Transverse colon (tissue), 4 donors: ENCODE data around the gene PAGR1. TPM values are rescaled to one million over a fixed set of nuclear protein-coding genes. Genes with fewer than 3 reads are reported as not detected.

ENCODE experiments used
- DNase-seq: peaks from one replicate; pipeline ENCODE4 v3.0.0-alpha.2; 2019
- H3K27ac ChIP-seq, 4 donors: fragments of 200-600 bp; sonication (generic); 2 replicates each; pipeline ENCODE4 v1.5.1; 2016 to 2018; ENCODE audit warnings: inconsistent platforms in 4 of 4
- H3K27me3 ChIP-seq: fragments of 200-600 bp; sonication (generic); 2 replicates; pipeline ENCODE4 v1.5.1; 2017; ENCODE audit warnings: inconsistent platforms
- H3K36me3 ChIP-seq, 4 donors: fragments of 200-600 bp; sonication (generic); 2 replicates each; pipeline ENCODE4 v1.5.1; 2017 to 2019; ENCODE audit warnings: inconsistent platforms in 4 of 4
- H3K4me1 ChIP-seq, 4 donors: fragments of 200-600 bp; sonication (generic); 2 replicates each; pipeline ENCODE4 v1.5.1; 2017 to 2020; ENCODE audit warnings: inconsistent platforms in 4 of 4
- H3K4me3 ChIP-seq, 4 donors: fragments of 200-600 bp; sonication (generic); 1 replicate in 1 of 4; 2 replicates in 3 of 4; pipeline versions ENCODE4 v1.5.1 to v1.6.1; 2017 to 2019; ENCODE audit warnings: inconsistent platforms in 4 of 4
- H3K9me3 ChIP-seq, 2 donors: fragments of 200-600 bp; sonication (generic); 2 replicates each; pipeline ENCODE4 v1.5.1; 2017 to 2019; ENCODE audit warnings: inconsistent platforms in 2 of 2
- CTCF ChIP-seq, 5 experiments: fragments of 200-600 bp in 3 of 5; fragments of 450-650 bp in 2 of 5; sonication (generic) in 3 of 5; IDR thresholded peaks; 1 replicate in 2 of 5; 2 replicates in 3 of 5; pipeline ENCODE4 v1.5.1; 2016 to 2017; ENCODE audit warnings: antibody characterized with exemption in 5 of 5, inconsistent platforms in 3 of 5, mild to moderate bottlenecking in 2 of 5, moderate library complexity in 1 of 5
- EP300 ChIP-seq: sonication (generic); formaldehyde crosslinking; IDR thresholded peaks from one replicate; pipeline ENCODE4 v1.6.1; 2017; ENCODE audit warnings: antibody characterized with exemption, low read depth
- POLR2A ChIP-seq: fragments of 450-650 bp; IDR thresholded peaks from one replicate; pipeline ENCODE4 v1.6.1; 2016; ENCODE audit warnings: antibody characterized with exemption, mild to moderate bottlenecking, moderate library complexity
- POLR2AphosphoS5 ChIP-seq, 3 donors: sonication (generic); formaldehyde crosslinking; IDR thresholded peaks; one replicate each; pipeline ENCODE4 v1.6.1; 2016; ENCODE audit warnings: antibody characterized with exemption in 3 of 3
- WGBS, 2 donors: methylation state at CpG; one replicate each; pipeline ENCODE4 v1.1.5; 2018; ENCODE audit warnings: low coverage in 1 of 2; 5-methylcytosine and 5-hydroxymethylcytosine counted together
- in situ Hi-C, 4 donors: fragments of 200-750 bp; cut with MboI; loops; one replicate each; pipeline versions ENCODE4 v1.15.0 to v1.15.1; 2017; ENCODE audit warnings: low sequenced_read_pairs in 3 of 4, low pct_ligation_motif_present in 1 of 4, low pct_unique_long_range_greater_than_20kb in 1 of 4
- intact Hi-C: fragments of 100-400 bp; cut with DNase I; formaldehyde crosslinking; loops from one replicate; pipeline ENCODE4 v1.15.1; 2023; ENCODE audit warnings: low total_unique reads
- total RNA-seq, 4 donors: library from RNA; depleted of rRNA; stranded (reverse); fragments of >200 nt; gene quantifications; one replicate each; pipeline ENCODE4 v1.1.0, GENCODE V29; 2016

Gene PAGR1
- total RNA-seq, 4 donors from 2014 or later, result 28.8 to 47.5 (median 32.3) TPM

- in situ Hi-C loops, result loop anchor here in 1 of 4 donors (10.0 kb wide), 1 partner anchor 148 kb away; no protein-coding TSS in a partner anchor
- H3K36me3 ChIP-seq, result peaks cover 0 to 85% (median 38%) of the 10 kb centered on the region in 4 donors
- intact Hi-C loops, result no loop called here
Measured at GRCh38 chr16:29842732-29843346, 26.9 kb downstream of the PAGR1 start.

GRCh38 chr16:29843931-29844330 lies 28.0 kb downstream of the PAGR1 start:
- in situ Hi-C loops, result loop anchor here in 1 of 4 donors (10.0 kb wide), 1 partner anchor 149 kb away; no protein-coding TSS in a partner anchor
- intact Hi-C loops, result no loop called here
- Histone ChIP-seq H3K27ac (no peak overlapping the region), H3K4me1 (no peaks in the 10 kb centered on the region), H3K36me3 (peaks cover 0 to 76% (median 32%) of the 10 kb centered on the region in 4 donors), H3K4me3 (no peak overlapping the region), H3K27me3 (no peaks in the 10 kb centered on the region), H3K9me3 (no peaks in the 10 kb centered on the region)
- TF ChIP-seq POLR2A (no peak), POLR2AphosphoS5 (IDR thresholded peaks at IDR 0.05) (no peak), EP300 (no peak), CTCF (IDR thresholded peaks at IDR 0.05) (no peak)
- DNase-seq, result no peak
- 92% methylated on average over 8 of the region's 8 CpGs; no CpG with 5 or more reads in 1 of the 2 donors for WGBS, 2 donors

More at GRCh38 chr16:29842732-29843346, 26.9 kb downstream of the PAGR1 start:
- DNase-seq, result no peak
- no peaks in the 10 kb centered on the region for H3K9me3 ChIP-seq
- WGBS, 2 donors, result 92 to 100% methylated on average over 1 to 7 of the region's 9 CpGs
- no peak overlapping the region for H3K27ac ChIP-seq
- H3K4me1 ChIP-seq, result no peaks in the 10 kb centered on the region
- no peak overlapping the region for H3K4me3 ChIP-seq
- no peak for TF ChIP-seq POLR2AphosphoS5 (IDR thresholded peaks at IDR 0.05)
- no peaks in the 10 kb centered on the region for H3K27me3 ChIP-seq

- TF ChIP-seq CTCF (IDR thresholded peaks at IDR 0.05) (no peak), POLR2AphosphoS5 (IDR thresholded peaks at IDR 0.05) (peak in 1 of 3 donors; percentile 18)
- peak overlapping the region in 2 of 4 donors; percentile 8 to 37 for H3K27ac ChIP-seq
- no peaks in the 10 kb centered on the region for H3K27me3 ChIP-seq
- 50 to 92% methylated on average over 2 to 17 of the region's 28 CpGs for WGBS, 2 donors
- H3K4me1 ChIP-seq, result no peaks in the 10 kb centered on the region
- DNase-seq, result no peak
- H3K4me3 ChIP-seq, result no peak overlapping the region
- intact Hi-C loops, result no loop called here
- in situ Hi-C loops, result loop anchor here in 1 of 4 donors (10.0 kb wide), 1 partner anchor 150 kb away; no protein-coding TSS in a partner anchor
- no peaks in the 10 kb centered on the region for H3K9me3 ChIP-seq
- peaks cover 0 to 70% (median 31%) of the 10 kb centered on the region in 4 donors for H3K36me3 ChIP-seq
Measured at GRCh38 chr16:29844575-29845331, 28.8 kb downstream of the PAGR1 start.

- H3K36me3 ChIP-seq, result peaks cover 0 to 62% (median 28%) of the 10 kb centered on the region in 4 donors
- in situ Hi-C loops, result loop anchor here in 1 of 4 donors (10.0 kb wide), 1 partner anchor 151 kb away; no protein-coding TSS in a partner anchor
- intact Hi-C loops, result no loop called here
Measured at GRCh38 chr16:29845656-29846055, 29.7 kb downstream of the PAGR1 start.

More at GRCh38 chr16:29845656-29846055, 29.7 kb downstream of the PAGR1 start:
- Histone ChIP-seq H3K27me3 (no peaks in the 10 kb centered on the region), H3K4me1 (no peaks in the 10 kb centered on the region), H3K27ac (peak overlapping the region in 1 of 4 donors; percentile 37), H3K4me3 (no peak overlapping the region), H3K9me3 (no peaks in the 10 kb centered on the region)
- TF ChIP-seq EP300 (no peak), CTCF (IDR thresholded peaks at IDR 0.05) (no peak), POLR2A (no peak), POLR2AphosphoS5 (IDR thresholded peaks at IDR 0.05) (no peak)
- WGBS, 2 donors, result 96% methylated on average over 18 of the region's 18 CpGs; no CpG with 5 or more reads in 1 of the 2 donors
- no peak for DNase-seq
